K562 (cell line): Measurements from ENCODE around the gene ADAMTS10. TPM values are rescaled to one million over a fixed set of nuclear protein-coding genes. Genes with fewer than 3 reads are reported as not detected.

Experiments used
- ATAC-seq: fragments of 200-7000 bp; cut with Tn5 transposase; 3 replicates; pipeline ENCODE4 v1.9.1; 2020; ENCODE audit warnings: moderate library complexity
- BruUV-seq: library from RNA; stranded (reverse); fragments of 400-500 nt; replicated peaks from 2 replicates; lab custom pipeline; 2021; lab: Mats Ljungman, UMichigan
- CTCF ChIA-PET: fragments of 300-600 bp; formaldehyde crosslinking; extraction: SDS; loops from one replicate; lab custom pipeline; 2021; ENCODE audit warnings: low intra/inter-chr PET ratio; lab: Yijun Ruan, JAX
- POLR2A ChIA-PET: fragments of 300-600, 350-650 bp; sonication (Branson Sonifier 250); formaldehyde crosslinking; extraction: SDS; loops from one replicate; lab custom pipeline; 2021; ENCODE audit warnings: antibody characterized with exemption, inconsistent platforms; lab: Yijun Ruan, JAX
- DNase-seq, 4 experiments: peaks; one replicate each; pipeline versions ENCODE4 v3.0.0 to v3.0.0-alpha.2; 2011 to 2018; ENCODE audit warnings: low spot score in 3 of 4, mixed read lengths in 3 of 4; ENCODE audit errors: extremely low read depth in 1 of 4
- FAIRE-seq: peaks from 2 replicates; lab custom pipeline; 2011; peaks lifted over from hg19 to GRCh38; lab: Jason Lieb, UNC
- H2AFZ ChIP-seq: 2 replicates; pipeline ENCODE4 v1.6.0; 2011; ENCODE audit warnings: low read depth, low read length, control low read depth, inconsistent platforms
- H3K27ac ChIP-seq: fragments of 200-600 bp; 3 replicates; pipeline ENCODE4 v1.8.0; 2011; ENCODE audit warnings: low read depth, mild to moderate bottlenecking, control low read depth, inconsistent platforms, low read length, moderate library complexity, mixed read lengths; ENCODE audit errors: extremely low read depth
- H3K27me3 ChIP-seq, 2 experiments: fragments of 300-600 bp in 1 of 2; 2 replicates in 1 of 2; 3 replicates in 1 of 2; pipeline versions ENCODE4 v1.6.0 to v1.8.0; 2011; ENCODE audit warnings: inconsistent platforms in 2 of 2, low read length in 2 of 2, mild to moderate bottlenecking in 1 of 2, mixed read lengths in 1 of 2, moderate library complexity in 1 of 2; ENCODE audit not compliant: control insufficient read depth in 2 of 2, insufficient read depth in 2 of 2
- H3K36me3 ChIP-seq: fragments of 300-600 bp; 3 replicates; pipeline ENCODE4 v1.8.0; 2011; ENCODE audit warnings: mild to moderate bottlenecking, low read length, inconsistent platforms; ENCODE audit not compliant: control insufficient read depth, insufficient read depth
- H3K4me1 ChIP-seq, 2 experiments: fragments of 200-600 bp in 1 of 2; replicated peaks in 1 of 2; 2 replicates in 1 of 2; 3 replicates in 1 of 2; pipeline versions ENCODE4 v1.5.1 to v1.8.0; 2011; ENCODE audit warnings: inconsistent platforms in 2 of 2, low read length in 2 of 2, mild to moderate bottlenecking in 1 of 2, mixed read lengths in 1 of 2, moderate library complexity in 1 of 2; ENCODE audit not compliant: control insufficient read depth in 2 of 2, insufficient read depth in 2 of 2
- H3K4me2 ChIP-seq: 2 replicates; pipeline ENCODE4 v1.6.1; 2011; ENCODE audit warnings: low read length, control low read depth, inconsistent platforms, mixed read lengths; ENCODE audit not compliant: insufficient read depth
- H3K4me3 ChIP-seq: fragments of 200-600 bp; sonication (generic), shearing (Covaris generic); 2 replicates; pipeline ENCODE4 v1.5.1; 2016; ENCODE audit warnings: control low read depth, inconsistent platforms
- H3K79me2 ChIP-seq: fragments of 200-600 bp; 3 replicates; pipeline ENCODE4 v1.8.0; 2011; ENCODE audit warnings: low read length, inconsistent platforms; ENCODE audit not compliant: control insufficient read depth, insufficient read depth
- H3K9ac ChIP-seq, 2 experiments: 2 replicates each; pipeline versions ENCODE4 v1.6.0 to v1.6.1; 2011; ENCODE audit warnings: low read depth in 2 of 2, low read length in 2 of 2, control low read depth in 1 of 2, inconsistent platforms in 1 of 2, mild to moderate bottlenecking in 1 of 2, mixed read lengths in 1 of 2; ENCODE audit not compliant: insufficient read depth in 1 of 2
- H3K9me1 ChIP-seq: one replicate; pipeline ENCODE4 v1.6.0; 2011; ENCODE audit warnings: inconsistent platforms, mild to moderate bottlenecking, low read length, moderate library complexity; ENCODE audit not compliant: control insufficient read depth, insufficient read depth
- H3K9me3 ChIP-seq: replicated peaks from 2 replicates; pipeline ENCODE4 v1.5.1; 2011; ENCODE audit warnings: low read depth, low read length, inconsistent platforms; ENCODE audit not compliant: control insufficient read depth, insufficient read depth
- H4K20me1 ChIP-seq: replicated peaks from 2 replicates; pipeline ENCODE4 v1.6.1; 2011; ENCODE audit warnings: low read length, inconsistent platforms, mixed read lengths; ENCODE audit not compliant: control insufficient read depth, insufficient read depth
- ARHGAP35 ChIP-seq: fragments of 450-650 bp; IDR thresholded peaks from 2 replicates; pipeline ENCODE4 v1.6.1; 2018; ENCODE audit not compliant: partially characterized antibody
- CHCHD3 ChIP-seq: fragments of 250-450 bp; sonication (Bioruptor Pico); IDR thresholded peaks from 2 replicates; pipeline ENCODE4 v2.1.2; 2022; ENCODE audit warnings: mild to moderate bottlenecking
- HDAC8 ChIP-seq: fragments of 450-650 bp; IDR thresholded peaks from 2 replicates; pipeline ENCODE4 v1.6.1; 2016; ENCODE audit warnings: mild to moderate bottlenecking, missing genetic modification characterization, moderate library complexity, missing compliant biosample characterization
- IRF9 ChIP-seq: fragments of 450-650 bp; IDR thresholded peaks from 2 replicates; pipeline ENCODE4 v1.6.1; 2016; ENCODE audit warnings: missing biosample characterization, missing genetic modification characterization
- LEF1 ChIP-seq: fragments of 450-650 bp; IDR thresholded peaks from 2 replicates; pipeline ENCODE4 v1.6.1; 2016; ENCODE audit warnings: mild to moderate bottlenecking
- PCBP1 ChIP-seq: fragments of 200-400 bp; formaldehyde crosslinking; IDR thresholded peaks from 2 replicates; pipeline ENCODE4 v1.6.1; 2018; ENCODE audit warnings: mild to moderate bottlenecking, low read depth, low read length; ENCODE audit not compliant: poor library complexity, severe bottlenecking
- PTBP1 ChIP-seq: fragments of 200-400 bp; formaldehyde crosslinking; IDR thresholded peaks from 2 replicates; pipeline ENCODE4 v1.6.1; 2017; ENCODE audit warnings: low read depth, low read length
- SFPQ ChIP-seq: fragments of 200-400 bp; formaldehyde crosslinking; IDR thresholded peaks from 2 replicates; pipeline ENCODE4 v1.6.1; 2017; ENCODE audit warnings: mild to moderate bottlenecking, low read depth, low read length, moderate library complexity
- ZNF174 ChIP-seq: fragments of 250-450 bp; sonication (Bioruptor Pico); IDR thresholded peaks from 2 replicates; pipeline ENCODE4 v1.4.0; 2020; ENCODE audit warnings: mild to moderate bottlenecking
- ZNF354B ChIP-seq: fragments of 250-450 bp; sonication (Bioruptor Pico); IDR thresholded peaks from 2 replicates; pipeline ENCODE4 v1.4.0; 2020
- ZNF699 ChIP-seq: fragments of 250-450 bp; sonication (Bioruptor Pico); IDR thresholded peaks from 2 replicates; pipeline ENCODE4 v1.8.0; 2021; ENCODE audit warnings: mild to moderate bottlenecking, moderate library complexity; ENCODE audit not compliant: insufficient replicate concordance
- WGBS: fragments of 100-300 bp; shearing (Covaris generic); methylation state at CpG from one replicate; pipeline ENCODE4 v1.1.6; 2016; ENCODE audit warnings: low coverage, mixed read lengths; ENCODE audit not compliant: insufficient coverage; ENCODE audit errors: missing lambda C conversion rate; 5-methylcytosine and 5-hydroxymethylcytosine counted together
- in situ Hi-C: fragments of 300-500 bp; cut with MboI; formaldehyde crosslinking; loops from 4 replicates; pipeline ENCODE4 v1.15.0; 2018; ENCODE audit warnings: inconsistent platforms, mixed read lengths
- intact Hi-C: fragments of 100-400 bp; cut with micrococcal nuclease; formaldehyde crosslinking; loops from 2 replicates; pipeline ENCODE4 v1.14.2; 2022
- polyA plus RNA-seq, 8 experiments: library from polyadenylated mRNA; depleted of rRNA in 4 of 8; stranded (reverse) in 5 of 8; unstranded in 3 of 8; fragments of >200 nt; fragmentation: Nextera tagmentation in 2 of 8; fragmentation: Illumina TruSeq in 1 of 8; extraction: Ambion mirVana in 2 of 8; extraction: Trizol in 1 of 8; gene quantifications; 2 replicates each; pipeline versions ENCODE4 v1.2.1 to v1.2.3, GENCODE V29; 2011 to 2014; ENCODE audit warnings: inconsistent platforms in 1 of 8, missing spikeins in 1 of 8
- total RNA-seq, 7 experiments: library from RNA; depleted of rRNA in 6 of 7; stranded (reverse); fragments of >200 nt in 6 of 7; fragmentation: Illumina TruSeq in 2 of 7; extraction: Trizol in 2 of 7; gene quantifications; 2 replicates each; pipeline versions ENCODE4 v1.2.1 to v1.2.3, GENCODE V29; 2011 to 2021; ENCODE audit warnings: low replicate concordance in 1 of 7
- TF ChIP-seq, protein P1 (sequence below): fragments of 250-450 bp; sonication (Bioruptor Pico); IDR thresholded peaks from 2 replicates; pipeline ENCODE4 v1.4.0; 2020; ENCODE audit warnings: mild to moderate bottlenecking, moderate library complexity
- TF ChIP-seq, protein P2 (sequence below): fragments of 200-800 bp; sonication (Bioruptor generic); IDR thresholded peaks from 2 replicates; pipeline ENCODE4 v1.6.1; 2017; ENCODE audit warnings: missing genetic modification characterization, missing compliant biosample characterization

ADAMTS10 gene
- total and polyA plus RNA-seq, 9 of the 15 experiments (the other 6 are each of a cell fraction or from before 2014, with no cell fraction given), result 0.33 to 1.8 (median 0.57) TPM; not detected in 4

DNA sequence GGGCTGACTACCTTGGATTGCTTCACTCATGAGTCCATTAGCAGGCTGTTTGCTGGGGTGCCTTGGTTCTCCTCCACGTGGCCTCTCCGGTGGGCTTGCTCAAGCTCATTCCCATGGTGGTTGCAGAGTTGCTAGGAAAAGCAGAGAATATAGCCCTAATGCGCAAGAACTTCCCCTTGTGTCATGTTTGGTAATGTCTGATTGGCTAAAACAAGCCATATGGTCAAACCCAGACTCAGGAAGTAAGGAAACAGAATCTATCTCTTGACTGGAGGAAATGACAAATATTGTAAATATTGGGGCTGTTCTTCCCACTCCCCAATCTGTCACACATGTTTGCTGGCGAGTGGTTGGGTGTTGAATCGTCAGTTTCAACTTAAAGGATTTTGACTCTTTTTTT, 32.0 kb upstream of the ADAMTS10 start:
- WGBS, result 13% methylated on average over 5 of the region's 5 CpGs
- in situ Hi-C loops (loop anchor here (5.0 kb wide), 1 partner anchor 435 kb away; no protein-coding TSS in a partner anchor), intact Hi-C loops (no loop called here)
- DNase-seq (no peak), ATAC-seq (no peak), FAIRE-seq (no peak)
- Histone ChIP-seq H3K4me2 (no peak overlapping the region), H3K4me1 (no peaks in the 10 kb centered on the region), H3K9ac (no peak overlapping the region), H3K9me3 (no peaks in the 10 kb centered on the region), H3K79me2 (no peaks in the 10 kb centered on the region), H4K20me1 (no peaks in the 10 kb centered on the region), H3K36me3 (no peaks in the 10 kb centered on the region), H2AFZ (no peak overlapping the region), H3K27me3 (peaks cover 3 to 16% of the 10 kb centered on the region in 2 experiments; a peak in 2 of 5 replicates), H3K4me3 (no peak overlapping the region), H3K27ac (no peak overlapping the region), H3K9me1 (no peaks in the 10 kb centered on the region)
- CTCF ChIA-PET, result interaction anchor here (0.6 to 1.1 kb wide), 3 partner anchors 62 to 787 kb away, joined by 3 to 4 read pairs (median 4); no protein-coding TSS in a partner anchor
- TF ChIP-seq ZNF354B (CRISPR knock-in tag), result no peak
- TF ChIP-seq HDAC8 (tag), result no peak
- no peak for TF ChIP-seq PCBP1
- no peak for TF ChIP-seq IRF9 (tag)
- TF ChIP-seq PTBP1, result no peak
- TF ChIP-seq LEF1, result no peak
- TF ChIP-seq SFPQ, result no peak
- TF ChIP-seq ZNF699 (CRISPR knock-in tag), result no peak
- TF ChIP-seq ZNF174 (CRISPR knock-in tag), result no peak
- TF ChIP-seq, protein P1, sequence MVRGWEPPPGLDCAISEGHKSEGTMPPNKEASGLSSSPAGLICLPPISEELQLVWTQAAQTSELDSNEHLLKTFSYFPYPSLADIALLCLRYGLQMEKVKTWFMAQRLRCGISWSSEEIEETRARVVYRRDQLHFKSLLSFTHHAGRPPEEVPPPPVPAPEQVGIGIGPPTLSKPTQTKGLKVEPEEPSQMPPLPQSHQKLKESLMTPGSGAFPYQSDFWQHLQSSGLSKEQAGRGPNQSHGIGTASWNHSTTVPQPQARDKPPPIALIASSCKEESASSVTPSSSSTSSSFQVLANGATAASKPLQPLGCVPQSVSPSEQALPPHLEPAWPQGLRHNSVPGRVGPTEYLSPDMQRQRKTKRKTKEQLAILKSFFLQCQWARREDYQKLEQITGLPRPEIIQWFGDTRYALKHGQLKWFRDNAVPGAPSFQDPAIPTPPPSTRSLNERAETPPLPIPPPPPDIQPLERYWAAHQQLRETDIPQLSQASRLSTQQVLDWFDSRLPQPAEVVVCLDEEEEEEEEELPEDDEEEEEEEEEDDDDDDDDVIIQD (CRISPR knock-in tag), result no peak
- TF ChIP-seq ARHGAP35, result no peak
- TF ChIP-seq, protein P2, sequence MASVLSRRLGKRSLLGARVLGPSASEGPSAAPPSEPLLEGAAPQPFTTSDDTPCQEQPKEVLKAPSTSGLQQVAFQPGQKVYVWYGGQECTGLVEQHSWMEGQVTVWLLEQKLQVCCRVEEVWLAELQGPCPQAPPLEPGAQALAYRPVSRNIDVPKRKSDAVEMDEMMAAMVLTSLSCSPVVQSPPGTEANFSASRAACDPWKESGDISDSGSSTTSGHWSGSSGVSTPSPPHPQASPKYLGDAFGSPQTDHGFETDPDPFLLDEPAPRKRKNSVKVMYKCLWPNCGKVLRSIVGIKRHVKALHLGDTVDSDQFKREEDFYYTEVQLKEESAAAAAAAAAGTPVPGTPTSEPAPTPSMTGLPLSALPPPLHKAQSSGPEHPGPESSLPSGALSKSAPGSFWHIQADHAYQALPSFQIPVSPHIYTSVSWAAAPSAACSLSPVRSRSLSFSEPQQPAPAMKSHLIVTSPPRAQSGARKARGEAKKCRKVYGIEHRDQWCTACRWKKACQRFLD, result no peak
- no peak for TF ChIP-seq CHCHD3 (CRISPR knock-in tag)
- BruUV-seq, result no TSS peak
- POLR2A ChIA-PET, result interaction anchor here (0.9 kb wide), 1 partner anchor 279 kb away, joined by 3 read pairs; no protein-coding TSS in a partner anchor
